GM19238 (cell line): ENCODE measurements around the gene KYAT1.
A peak's percentile ranks its signal among the peaks of the same experiment; 100 is the strongest.

Experiments used
- DNase-seq: peaks from one replicate; pipeline ENCODE4 v3.0.0; 2011; ENCODE audit warnings: low spot score; ENCODE audit not compliant: insufficient read length

KYAT1 gene

GRCh38 chr9:128908372-128908771 lies 26.6 kb upstream of the KYAT1 start:
- DNase-seq = no peak

- DNase-seq = no peak
Observed at GRCh38 chr9:128906741-128907140, 25.0 kb upstream of the KYAT1 start.

GRCh38 chr9:128905964-128906363 lies 24.2 kb upstream of the KYAT1 start:
- DNase-seq = no peak

- no peak for DNase-seq
Observed at GRCh38 chr9:128903871-128904620, 22.3 kb upstream of the KYAT1 start.

- DNase-seq = no peak
Observed at GRCh38 chr9:128903079-128903461, 21.3 kb upstream of the KYAT1 start.

- DNase-seq = peak; percentile 81
Observed at GRCh38 chr9:128902351-128903078, 20.8 kb upstream of the KYAT1 start.

- DNase-seq = no peak
Observed at GRCh38 chr9:128901822-128902221, 20.1 kb upstream of the KYAT1 start.

- DNase-seq = no peak
Observed at GRCh38 chr9:128901379-128901778, 19.6 kb upstream of the KYAT1 start.

GRCh38 chr9:128899566-128900322 lies 18.0 kb upstream of the KYAT1 start:
- no peak for DNase-seq

- DNase-seq = no peak
Observed at GRCh38 chr9:128898845-128899565, 17.3 kb upstream of the KYAT1 start.

- DNase-seq = no peak
Observed at GRCh38 chr9:128898382-128898781, 16.6 kb upstream of the KYAT1 start.

GRCh38 chr9:128895556-128895955 lies 13.8 kb upstream of the KYAT1 start:
- no peak for DNase-seq

- DNase-seq = no peak
Observed at GRCh38 chr9:128894764-128895163, 13.0 kb upstream of the KYAT1 start.

GRCh38 chr9:128893354-128893753 lies 11.6 kb upstream of the KYAT1 start:
- DNase-seq = no peak

- no peak for DNase-seq
Observed at GRCh38 chr9:128892221-128892921, 10.6 kb upstream of the KYAT1 start.

- no peak for DNase-seq
Observed at GRCh38 chr9:128891321-128892220, 9.8 kb upstream of the KYAT1 start.

- no peak for DNase-seq
Observed at GRCh38 chr9:128887914-128888350, 6.2 kb upstream of the KYAT1 start.

GRCh38 chr9:128887049-128887448 lies 5.3 kb upstream of the KYAT1 start:
- DNase-seq = no peak

GRCh38 chr9:128886211-128886891 lies 4.6 kb upstream of the KYAT1 start:
- DNase-seq = no peak
